T-helper 2 cell treated with Interferon-gamma antibody and Interleukin-4, amounts not matched to agents 5 μg/mL and 100 μg/mL, for 36 hours (primary cell): ENCODE measurements around the gene NOS1AP.
"Not testable (repeated sequence)": the region's sequence is repeated elsewhere in the genome, so short reads cannot be mapped to it uniquely, and the experiment has no call there.

Experiments
- DNase-seq: peaks from one replicate; pipeline ENCODE4 v3.0.0; 2021; ENCODE audit warnings: low spot score
- H3K27ac Mint-ChIP-seq: one replicate; pipeline ENCODE4 v1.8.0; 2021; ENCODE audit warnings: mild to moderate bottlenecking, mixed read lengths
- H3K27me3 Mint-ChIP-seq: one replicate; pipeline ENCODE4 v1.8.0; 2021; ENCODE audit warnings: low read depth, mixed read lengths
- H3K36me3 Mint-ChIP-seq: one replicate; pipeline ENCODE4 v1.8.0; 2021; ENCODE audit warnings: low read depth, mixed read lengths
- H3K4me1 Mint-ChIP-seq: one replicate; pipeline ENCODE4 v1.8.0; 2021; ENCODE audit warnings: low read depth, mixed read lengths
- H3K4me3 Mint-ChIP-seq: one replicate; pipeline ENCODE4 v1.8.0; 2022; ENCODE audit warnings: mild to moderate bottlenecking, moderate library complexity, mixed read lengths
- H3K9me3 Mint-ChIP-seq: one replicate; pipeline ENCODE4 v1.8.0; 2021; ENCODE audit warnings: mixed read lengths

NOS1AP gene

DNA sequence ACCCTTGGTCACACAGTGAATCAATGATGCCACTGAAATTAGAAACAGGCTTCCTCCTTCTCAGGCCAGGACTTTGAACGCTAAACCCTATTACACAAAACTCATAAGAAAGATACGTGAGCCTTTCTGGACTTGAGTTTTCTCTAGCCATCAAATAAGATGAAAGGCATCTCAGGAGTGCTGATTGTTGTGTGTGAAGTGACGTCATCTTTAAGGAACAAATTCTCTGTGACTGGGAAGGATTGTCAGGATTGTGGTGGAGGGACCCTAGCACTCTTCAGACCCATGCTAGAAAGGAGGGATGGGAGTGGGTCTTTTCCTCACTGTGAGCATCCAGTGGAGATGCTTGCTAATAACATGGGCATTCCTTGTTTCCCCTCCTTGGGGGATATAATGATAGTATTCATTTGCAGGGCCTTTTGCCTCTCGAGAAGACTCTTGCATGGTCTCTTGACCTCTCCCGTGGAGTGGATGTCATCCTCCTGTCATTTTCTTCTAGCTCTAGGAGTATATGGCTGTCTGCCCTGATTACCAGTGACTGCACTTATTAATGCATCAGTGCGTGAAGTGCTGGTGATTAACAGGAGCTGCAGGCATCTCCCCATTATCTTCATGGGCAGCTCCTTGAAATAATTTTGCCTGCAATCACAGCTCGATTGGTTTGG, 267.3 kb downstream of the NOS1AP start:
- DNase-seq: no peak
- H3K9me3 Mint-ChIP-seq: no peaks in the 10 kb centered on the region
- peaks cover 12% of the 10 kb centered on the region for H3K27me3 Mint-ChIP-seq
- H3K27ac Mint-ChIP-seq: no peak overlapping the region
- H3K4me3 Mint-ChIP-seq: no peak overlapping the region
- H3K36me3 Mint-ChIP-seq: no peaks in the 10 kb centered on the region
- H3K4me1 Mint-ChIP-seq: no peaks in the 10 kb centered on the region

DNA sequence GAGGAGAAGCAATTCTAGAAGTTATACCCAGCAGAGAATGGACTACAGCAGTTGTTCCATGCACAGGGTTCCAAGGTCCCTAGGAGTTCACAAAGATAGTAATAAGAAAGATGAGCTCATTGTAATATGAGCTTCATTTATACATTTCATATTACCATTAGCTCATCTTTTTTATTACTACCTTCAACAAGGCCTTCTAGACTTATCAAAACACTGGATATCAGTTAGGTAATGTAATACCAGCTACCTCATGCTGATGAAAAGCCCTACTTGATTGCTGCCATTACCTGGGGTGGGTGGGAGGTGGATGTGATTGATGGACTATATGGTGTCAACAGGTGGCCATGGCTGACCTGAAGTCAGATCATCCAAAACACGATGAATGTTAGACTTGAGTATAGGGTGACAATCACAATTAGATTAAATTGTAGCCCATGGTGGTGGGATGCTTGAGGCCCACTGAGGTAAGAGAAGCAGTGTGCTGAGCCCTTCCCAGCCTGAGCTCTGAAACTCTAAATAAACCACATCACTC, 273.0 kb downstream of the NOS1AP start:
- Mint-ChIP-seq H3K9me3 (no peaks in the 10 kb centered on the region), H3K27me3 (peaks cover 17% of the 10 kb centered on the region), H3K4me3 (no peak overlapping the region), H3K27ac (no peak overlapping the region), H3K4me1 (no peaks in the 10 kb centered on the region), H3K36me3 (no peaks in the 10 kb centered on the region)
- DNase-seq: no peak

DNA sequence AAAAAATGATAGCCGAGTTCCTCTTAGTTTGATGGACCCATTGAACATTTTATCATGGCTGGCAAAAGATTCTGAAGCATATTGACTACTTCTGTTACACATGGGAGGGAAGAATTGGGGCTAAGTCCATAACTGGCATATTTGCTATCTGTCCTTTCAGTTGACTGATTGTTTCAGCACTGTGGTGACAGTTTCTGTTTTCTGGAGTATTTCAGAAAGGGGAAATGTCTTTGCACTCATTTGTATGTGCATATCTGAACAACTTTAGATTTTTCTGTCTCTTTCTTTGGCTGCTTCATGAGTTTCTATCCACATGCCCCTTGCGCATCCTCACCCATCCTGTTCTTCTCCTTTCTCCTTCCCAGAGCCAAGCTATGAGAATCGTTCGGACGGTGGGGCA, 274.0 kb downstream of the NOS1AP start:
- no peak for DNase-seq
- H3K27ac Mint-ChIP-seq: no peak overlapping the region
- H3K36me3 Mint-ChIP-seq: no peaks in the 10 kb centered on the region
- no peaks in the 10 kb centered on the region for H3K9me3 Mint-ChIP-seq
- no peak overlapping the region for H3K4me3 Mint-ChIP-seq
- peaks cover 17% of the 10 kb centered on the region for H3K27me3 Mint-ChIP-seq
- H3K4me1 Mint-ChIP-seq: no peaks in the 10 kb centered on the region

DNA sequence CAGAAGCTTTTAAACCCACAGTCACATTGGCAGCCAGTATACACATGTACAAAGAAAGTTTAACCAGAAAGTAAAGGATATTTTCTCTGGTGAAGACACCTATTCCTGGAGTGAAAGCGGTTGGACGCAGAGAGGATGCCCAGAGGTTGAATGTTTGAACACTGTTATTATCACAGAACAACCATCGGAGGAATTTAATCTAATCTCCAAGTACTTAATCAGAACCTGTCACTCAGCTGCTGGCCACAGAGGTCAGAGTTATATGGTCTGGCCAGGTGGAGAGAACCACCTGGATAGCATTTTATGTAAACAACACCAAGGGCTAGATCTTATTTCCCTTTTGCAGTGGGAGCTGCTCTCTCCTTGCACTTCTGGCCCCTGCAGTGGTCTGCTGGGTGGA, 277.8 kb downstream of the NOS1AP start:
- no peaks in the 10 kb centered on the region for H3K9me3 Mint-ChIP-seq
- H3K27ac Mint-ChIP-seq: no peak overlapping the region
- H3K27me3 Mint-ChIP-seq: peaks cover 11% of the 10 kb centered on the region
- no peak for DNase-seq
- H3K4me3 Mint-ChIP-seq: no peak overlapping the region
- no peaks in the 10 kb centered on the region for H3K4me1 Mint-ChIP-seq
- no peaks in the 10 kb centered on the region for H3K36me3 Mint-ChIP-seq

DNA sequence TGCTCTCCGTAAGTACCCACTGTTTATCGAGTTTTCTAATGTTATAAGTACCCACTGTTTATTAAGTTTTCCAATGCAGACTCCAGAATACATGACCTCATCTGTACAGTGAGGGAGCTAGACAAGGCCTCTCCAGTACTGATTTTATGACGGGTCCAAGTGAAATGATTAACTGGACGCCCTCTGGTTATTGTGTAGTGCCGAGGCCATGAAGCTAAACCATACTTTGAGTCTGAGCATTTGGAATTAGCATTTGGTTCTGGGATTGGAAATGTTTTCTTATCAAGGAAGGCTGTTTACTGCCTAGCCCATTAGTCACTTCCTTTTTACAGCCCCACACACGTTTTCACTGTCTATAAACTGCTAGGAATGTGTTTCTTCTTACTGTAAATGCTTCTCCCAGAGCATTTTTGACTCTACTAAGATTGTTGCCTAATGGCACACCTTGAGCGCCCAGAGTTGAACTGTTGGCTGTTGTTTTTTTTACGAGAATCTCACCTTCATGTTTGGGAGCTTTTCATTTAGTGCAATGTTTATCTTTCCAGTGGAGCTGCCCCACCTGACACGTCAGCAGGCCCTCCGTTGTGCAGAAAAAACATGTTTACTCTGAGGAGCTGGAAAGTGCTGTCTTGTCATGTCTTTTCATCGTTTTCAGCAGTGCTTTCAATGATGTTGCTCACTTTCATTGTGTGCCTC, 280.3 kb downstream of the NOS1AP start:
- H3K9me3 Mint-ChIP-seq: no peaks in the 10 kb centered on the region

DNA sequence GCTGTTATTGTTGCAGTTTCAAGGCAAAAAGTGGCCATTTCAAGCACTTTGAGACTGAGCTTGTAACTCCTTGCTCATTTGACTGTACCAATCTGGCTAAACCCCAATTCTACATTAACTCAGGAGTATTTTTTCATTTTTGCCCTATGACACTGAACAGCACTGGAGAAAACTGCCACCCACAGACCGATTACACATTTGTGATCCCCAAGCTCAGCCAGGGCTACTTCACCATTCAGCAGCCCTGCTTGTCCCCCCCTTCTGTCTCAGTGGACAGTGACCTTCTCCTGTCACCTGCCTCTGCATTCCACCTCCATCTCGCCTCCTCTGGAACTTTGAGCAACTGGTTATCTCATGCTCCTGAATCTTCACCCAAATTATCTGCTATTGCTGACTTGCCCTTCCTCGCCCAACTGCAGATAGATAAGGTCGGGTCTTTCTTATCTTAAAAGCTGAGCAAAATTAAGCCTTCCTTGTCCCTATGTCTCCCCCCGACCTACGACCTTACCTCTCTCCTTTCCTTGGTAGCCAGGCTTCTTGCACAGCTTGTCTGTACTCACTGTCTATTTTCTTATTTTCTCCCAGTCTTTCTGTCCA, 281.9 kb downstream of the NOS1AP start:
- Mint-ChIP-seq H3K27me3 (peaks cover 9% of the 10 kb centered on the region), H3K27ac (no peak overlapping the region), H3K4me3 (no peak overlapping the region), H3K9me3 (no peaks in the 10 kb centered on the region), H3K36me3 (no peaks in the 10 kb centered on the region), H3K4me1 (no peaks in the 10 kb centered on the region)
- DNase-seq: no peak

More for the DNA sequence above, 280.3 kb downstream of the NOS1AP start:
- Mint-ChIP-seq H3K4me3 (no peak overlapping the region), H3K36me3 (no peaks in the 10 kb centered on the region), H3K4me1 (no peaks in the 10 kb centered on the region), H3K27ac (no peak overlapping the region), H3K27me3 (peaks cover 12% of the 10 kb centered on the region)
- DNase-seq: no peak

DNA sequence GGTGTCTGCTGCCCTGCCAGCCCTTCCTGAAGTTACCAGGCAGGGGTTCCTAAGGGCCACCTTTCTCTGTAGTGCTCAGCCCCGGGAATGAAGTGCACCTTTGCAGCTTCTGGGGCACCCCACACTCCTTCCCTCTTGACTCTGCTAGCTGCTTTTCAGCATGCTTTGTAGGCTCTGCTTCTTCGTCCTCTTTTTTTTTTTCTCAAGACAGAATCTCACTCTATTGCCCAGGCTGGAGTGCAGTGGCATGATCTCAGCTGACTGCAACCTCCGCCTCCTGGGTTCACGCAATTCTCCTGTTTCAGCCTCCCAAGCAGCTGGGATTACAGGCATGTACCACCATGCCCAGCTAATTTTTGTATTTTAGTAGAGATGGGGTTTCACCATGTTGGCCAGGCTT, 282.4 kb downstream of the NOS1AP start:
- not testable (repeated sequence) for H3K36me3 Mint-ChIP-seq, H3K27ac Mint-ChIP-seq, H3K4me3 Mint-ChIP-seq, DNase-seq, H3K27me3 Mint-ChIP-seq, H3K9me3 Mint-ChIP-seq, H3K4me1 Mint-ChIP-seq

DNA sequence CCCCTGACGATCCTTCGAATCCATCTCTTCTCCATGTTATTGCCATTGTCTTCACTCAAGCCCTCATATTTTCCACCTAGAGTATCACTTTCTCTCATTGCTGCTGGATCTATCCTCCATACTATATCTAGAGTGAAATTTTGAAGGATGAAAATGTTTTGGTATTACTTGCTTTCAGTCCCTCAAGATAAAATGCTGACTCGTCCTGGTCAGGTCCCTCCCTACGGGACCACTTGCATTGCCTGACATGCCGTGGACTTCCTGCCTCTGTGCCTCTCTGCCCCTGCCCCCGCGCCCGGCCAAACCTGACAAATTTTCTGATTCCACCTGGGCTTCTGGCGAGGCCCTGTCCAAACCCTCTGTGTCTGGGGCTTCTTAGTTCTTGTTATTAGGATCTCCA, 283.6 kb downstream of the NOS1AP start:
- no peaks in the 10 kb centered on the region for H3K36me3 Mint-ChIP-seq
- no peaks in the 10 kb centered on the region for H3K9me3 Mint-ChIP-seq
- H3K4me3 Mint-ChIP-seq: no peak overlapping the region
- H3K4me1 Mint-ChIP-seq: no peaks in the 10 kb centered on the region
- no peak for DNase-seq
- peaks cover 6% of the 10 kb centered on the region for H3K27me3 Mint-ChIP-seq
- no peak overlapping the region for H3K27ac Mint-ChIP-seq

DNA sequence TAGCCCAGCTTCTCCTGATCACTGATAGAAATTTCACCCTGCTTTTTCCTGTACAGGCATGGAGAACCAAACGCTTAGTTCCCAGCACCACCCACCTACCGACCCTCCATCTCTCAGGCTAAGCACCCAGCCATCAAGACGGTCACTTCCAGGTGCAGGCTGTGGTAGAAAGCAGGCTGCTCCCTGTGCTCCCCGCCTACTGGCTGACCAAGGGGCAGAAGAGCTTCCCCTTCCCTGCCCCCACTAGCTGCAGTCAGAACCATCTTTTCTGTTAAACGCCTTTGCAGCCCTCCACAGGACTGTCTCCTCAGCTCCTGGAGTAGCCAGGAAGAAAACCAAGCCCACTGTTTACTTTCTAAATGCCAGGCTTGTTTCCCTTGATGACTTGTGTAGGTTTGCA, 284.2 kb downstream of the NOS1AP start:
- Mint-ChIP-seq H3K27ac (no peak overlapping the region), H3K4me1 (no peaks in the 10 kb centered on the region), H3K9me3 (no peaks in the 10 kb centered on the region), H3K4me3 (no peak overlapping the region), H3K27me3 (peaks cover 6% of the 10 kb centered on the region), H3K36me3 (no peaks in the 10 kb centered on the region)
- no peak for DNase-seq

DNA sequence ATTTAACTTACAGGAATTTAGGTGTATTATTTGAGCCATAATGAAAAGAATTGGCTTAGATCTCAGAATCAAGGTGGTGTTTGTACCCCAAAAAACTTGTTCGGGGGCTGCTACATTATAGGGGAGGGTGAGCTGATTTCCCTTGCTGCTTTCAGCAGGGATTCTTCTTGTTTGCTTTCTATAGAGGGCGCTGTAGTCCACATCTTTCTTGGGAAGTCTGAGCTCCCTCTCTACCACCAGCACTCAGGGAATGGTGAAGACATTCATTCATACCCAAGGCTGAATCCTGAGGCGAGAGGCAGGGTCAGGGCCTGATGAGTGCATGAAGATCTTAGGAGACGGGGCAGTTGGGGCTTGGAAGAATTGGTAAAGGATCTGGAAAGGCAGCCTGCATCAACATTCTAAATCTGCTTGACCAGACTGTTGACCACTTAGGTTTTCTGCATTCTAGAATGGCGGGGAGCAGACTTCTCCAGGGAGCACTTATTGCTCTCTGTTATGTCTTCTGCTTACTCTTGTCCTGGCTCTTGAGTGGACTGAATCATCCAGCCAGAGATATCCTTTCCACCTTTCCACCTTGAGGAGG, 288.3 kb downstream of the NOS1AP start:
- H3K9me3 Mint-ChIP-seq: no peaks in the 10 kb centered on the region
- H3K27me3 Mint-ChIP-seq: no peaks in the 10 kb centered on the region
- no peak overlapping the region for H3K4me3 Mint-ChIP-seq
- no peak for DNase-seq
- H3K27ac Mint-ChIP-seq: no peak overlapping the region
- no peaks in the 10 kb centered on the region for H3K4me1 Mint-ChIP-seq
- no peaks in the 10 kb centered on the region for H3K36me3 Mint-ChIP-seq

DNA sequence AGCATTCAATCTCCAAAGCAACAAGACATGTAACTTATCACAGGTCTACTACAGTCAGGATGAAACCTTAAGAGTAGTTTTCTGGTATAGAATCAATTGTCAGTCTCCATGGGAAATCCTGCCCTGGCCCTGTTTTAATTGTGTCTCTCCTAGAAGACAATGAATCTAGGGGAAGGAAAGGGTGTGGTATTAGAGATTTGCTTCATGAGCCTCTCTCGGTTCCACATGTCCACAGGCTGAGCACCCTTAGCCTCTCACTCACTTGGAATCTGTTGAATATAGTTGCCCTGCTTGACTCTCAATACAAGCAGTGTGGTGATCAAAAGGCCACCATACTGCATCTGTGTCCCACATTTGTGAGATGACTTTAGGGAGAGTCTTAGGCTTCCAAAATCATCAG, 289.4 kb downstream of the NOS1AP start:
- H3K4me3 Mint-ChIP-seq: no peak overlapping the region
- H3K4me1 Mint-ChIP-seq: no peaks in the 10 kb centered on the region
- no peaks in the 10 kb centered on the region for H3K9me3 Mint-ChIP-seq
- DNase-seq: no peak
- no peaks in the 10 kb centered on the region for H3K36me3 Mint-ChIP-seq
- H3K27me3 Mint-ChIP-seq: no peaks in the 10 kb centered on the region
- H3K27ac Mint-ChIP-seq: no peak overlapping the region

DNA sequence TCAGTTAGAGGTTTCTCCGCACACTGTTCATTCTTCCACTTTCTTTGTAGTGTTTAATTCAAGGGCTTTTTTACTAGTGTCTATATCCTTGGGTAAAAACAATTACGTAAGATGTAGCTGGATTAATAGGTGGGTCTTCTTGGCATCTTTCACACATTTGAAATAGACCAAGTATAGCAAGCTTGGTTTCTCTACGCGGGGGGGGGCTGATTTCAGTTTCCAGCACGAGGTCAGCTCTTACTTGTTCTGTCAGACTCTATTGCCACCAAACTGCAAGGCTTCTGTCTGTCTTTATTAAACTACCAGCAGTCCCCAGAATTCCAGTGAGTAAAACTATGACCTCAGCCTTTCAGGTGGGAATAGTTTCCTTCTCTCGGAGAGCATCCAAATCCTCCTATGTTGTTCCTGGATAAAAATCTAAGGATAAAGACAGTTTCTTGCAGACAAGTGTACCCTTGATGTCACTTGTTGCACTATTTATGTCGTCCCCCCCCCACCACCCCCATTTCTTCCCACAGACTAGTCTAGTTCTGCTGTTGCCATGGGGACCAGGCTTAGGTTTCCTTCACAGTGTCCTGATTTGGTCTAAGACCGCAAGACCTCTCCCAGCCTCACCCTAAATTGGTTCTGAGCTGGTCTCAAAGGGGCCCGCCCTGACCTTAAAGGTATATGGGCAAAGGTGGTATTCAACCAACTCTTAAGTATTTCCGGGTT, 290.2 kb downstream of the NOS1AP start:
- DNase-seq: no peak
- Mint-ChIP-seq H3K4me1 (no peaks in the 10 kb centered on the region), H3K36me3 (no peaks in the 10 kb centered on the region), H3K27me3 (no peaks in the 10 kb centered on the region), H3K4me3 (no peak overlapping the region), H3K27ac (no peak overlapping the region), H3K9me3 (no peaks in the 10 kb centered on the region)

DNA sequence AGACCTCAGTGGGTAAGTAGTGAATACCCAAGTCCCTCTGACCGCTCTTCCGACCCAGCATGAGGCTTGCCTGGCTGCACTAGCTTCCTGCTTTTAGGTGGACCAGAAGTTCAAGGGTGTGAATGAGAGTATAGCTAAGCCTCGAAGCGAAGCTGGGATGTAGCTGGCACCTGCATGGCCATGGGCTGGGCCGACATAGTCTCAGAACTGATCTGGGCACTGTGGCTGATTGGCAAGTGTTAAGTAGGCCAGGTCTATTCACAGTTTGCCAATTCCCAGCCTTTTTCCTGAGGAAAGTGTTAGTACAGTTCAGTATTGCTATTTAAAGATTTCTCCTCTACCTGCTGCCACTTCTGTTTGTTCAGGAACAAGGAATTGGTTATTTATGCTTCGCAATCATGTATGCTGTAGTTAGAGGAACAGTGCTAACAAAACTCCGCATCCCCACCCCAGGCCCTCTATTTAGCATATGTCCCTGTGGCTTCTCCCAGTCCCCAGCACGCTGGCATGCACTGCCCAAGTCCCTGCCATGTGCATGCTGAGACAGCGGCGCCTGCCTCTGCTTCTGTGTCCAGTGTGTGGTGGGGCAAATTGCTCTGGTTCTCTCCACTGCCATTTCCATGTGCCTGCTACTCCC, 290.9 kb downstream of the NOS1AP start:
- no peaks in the 10 kb centered on the region for H3K36me3 Mint-ChIP-seq
- H3K9me3 Mint-ChIP-seq: no peaks in the 10 kb centered on the region
- H3K4me1 Mint-ChIP-seq: no peaks in the 10 kb centered on the region
- H3K4me3 Mint-ChIP-seq: no peak overlapping the region
- H3K27ac Mint-ChIP-seq: no peak overlapping the region
- DNase-seq: no peak
- no peaks in the 10 kb centered on the region for H3K27me3 Mint-ChIP-seq
